GM18868 (cell line): ENCODE results near the gene NINJ1.
A peak's percentile ranks its signal among the peaks of the same experiment; 100 is the strongest.
"Not testable (repeated sequence)": the region's sequence is repeated elsewhere in the genome, so short reads cannot be mapped to it uniquely, and the experiment has no call there.

Experiments used
- ATAC-seq: cut with Tn5 transposase; IDR thresholded peaks from one replicate; pipeline ENCODE4 v1.9.1; 2021; ENCODE audit warnings: mild to moderate bottlenecking, moderate library complexity; ENCODE audit not compliant: unreplicated experiment

Gene NINJ1

GRCh38 chr9:93161786-93162562, 27.9 kb upstream of the NINJ1 start:
- ATAC-seq, result no peak

- ATAC-seq, result peak; percentile 80
Measured at GRCh38 chr9:93159601-93160471, 25.8 kb upstream of the NINJ1 start.

GRCh38 chr9:93156475-93157008, 22.5 kb upstream of the NINJ1 start:
- ATAC-seq, result peak; percentile 77

GRCh38 chr9:93155716-93156474, 21.8 kb upstream of the NINJ1 start:
- no peak for ATAC-seq

GRCh38 chr9:93154293-93154903, 20.3 kb upstream of the NINJ1 start:
- no peak for ATAC-seq

GRCh38 chr9:93151097-93151784, 17.2 kb upstream of the NINJ1 start:
- no peak for ATAC-seq

- ATAC-seq, result no peak
Measured at GRCh38 chr9:93149361-93149760, 15.3 kb upstream of the NINJ1 start.

GRCh38 chr9:93148721-93149120, 14.7 kb upstream of the NINJ1 start:
- no peak for ATAC-seq

GRCh38 chr9:93147632-93148031, 13.6 kb upstream of the NINJ1 start:
- no peak for ATAC-seq

GRCh38 chr9:93146696-93147095, 12.6 kb upstream of the NINJ1 start:
- not testable (repeated sequence) for ATAC-seq

GRCh38 chr9:93143830-93144530, 9.9 kb upstream of the NINJ1 start:
- ATAC-seq, result no peak

- no peak for ATAC-seq
Measured at GRCh38 chr9:93141771-93142483, 7.9 kb upstream of the NINJ1 start.

GRCh38 chr9:93139365-93140182, 5.5 kb upstream of the NINJ1 start:
- ATAC-seq, result no peak

GRCh38 chr9:93138171-93138764, 4.2 kb upstream of the NINJ1 start:
- no peak for ATAC-seq

- no peak for ATAC-seq
Measured at GRCh38 chr9:93137362-93137761, 3.3 kb upstream of the NINJ1 start.

- no peak for ATAC-seq
Measured at GRCh38 chr9:93136011-93136440, 2.0 kb upstream of the NINJ1 start.

GRCh38 chr9:93134740-93135444, 841 bp upstream of the NINJ1 start:
- ATAC-seq, result no peak
